Activated CD4-positive, alpha-beta memory T cell treated with anti-CD3 and anti-CD28 coated beads, Interleukin-2, amount 10 ng/mL, durations not matched to agents 7 days and 5 days (primary cell): ENCODE data around the gene ABHD16B. TPM values are rescaled to one million over a fixed set of nuclear protein-coding genes. Genes with fewer than 3 reads are reported as not detected.

ENCODE experiments used
- CTCF ChIA-PET: fragments of 350-600 bp; sonication (Branson Sonifier 250); formaldehyde crosslinking; loops from one replicate; lab custom pipeline; 2021; ENCODE audit warnings: antibody characterized with exemption, inconsistent platforms; lab: Charles Lee
- POLR2A ChIA-PET: fragments of 350-600 bp; sonication (Branson Sonifier 250); formaldehyde crosslinking; loops from one replicate; lab custom pipeline; 2021; ENCODE audit warnings: antibody characterized with exemption; lab: Charles Lee
- DNase-seq: peaks from one replicate; pipeline ENCODE4 v3.0.0-alpha.2; 2020
- H3K27ac Mint-ChIP-seq: one replicate; pipeline ENCODE4 v1.8.0; 2021; ENCODE audit warnings: mild to moderate bottlenecking, mixed read lengths
- H3K27me3 Mint-ChIP-seq: one replicate; pipeline ENCODE4 v1.8.0; 2021; ENCODE audit warnings: mixed read lengths
- H3K36me3 Mint-ChIP-seq: one replicate; pipeline ENCODE4 v1.8.0; 2021; ENCODE audit warnings: low read depth, mixed read lengths
- H3K4me1 Mint-ChIP-seq: one replicate; pipeline ENCODE4 v1.8.0; 2021; ENCODE audit warnings: mixed read lengths
- H3K4me3 Mint-ChIP-seq: one replicate; pipeline ENCODE4 v1.8.0; 2021; ENCODE audit warnings: mild to moderate bottlenecking, mixed read lengths
- H3K9me3 Mint-ChIP-seq: one replicate; pipeline ENCODE4 v1.8.0; 2021; ENCODE audit warnings: mixed read lengths
- total RNA-seq, 2 experiments: library from RNA; stranded (reverse); gene quantifications; one replicate each; pipeline ENCODE4 v1.2.3, GENCODE V29; 2021

Gene ABHD16B
- total RNA-seq, 2 experiments from 2014 or later: not detected

DNA sequence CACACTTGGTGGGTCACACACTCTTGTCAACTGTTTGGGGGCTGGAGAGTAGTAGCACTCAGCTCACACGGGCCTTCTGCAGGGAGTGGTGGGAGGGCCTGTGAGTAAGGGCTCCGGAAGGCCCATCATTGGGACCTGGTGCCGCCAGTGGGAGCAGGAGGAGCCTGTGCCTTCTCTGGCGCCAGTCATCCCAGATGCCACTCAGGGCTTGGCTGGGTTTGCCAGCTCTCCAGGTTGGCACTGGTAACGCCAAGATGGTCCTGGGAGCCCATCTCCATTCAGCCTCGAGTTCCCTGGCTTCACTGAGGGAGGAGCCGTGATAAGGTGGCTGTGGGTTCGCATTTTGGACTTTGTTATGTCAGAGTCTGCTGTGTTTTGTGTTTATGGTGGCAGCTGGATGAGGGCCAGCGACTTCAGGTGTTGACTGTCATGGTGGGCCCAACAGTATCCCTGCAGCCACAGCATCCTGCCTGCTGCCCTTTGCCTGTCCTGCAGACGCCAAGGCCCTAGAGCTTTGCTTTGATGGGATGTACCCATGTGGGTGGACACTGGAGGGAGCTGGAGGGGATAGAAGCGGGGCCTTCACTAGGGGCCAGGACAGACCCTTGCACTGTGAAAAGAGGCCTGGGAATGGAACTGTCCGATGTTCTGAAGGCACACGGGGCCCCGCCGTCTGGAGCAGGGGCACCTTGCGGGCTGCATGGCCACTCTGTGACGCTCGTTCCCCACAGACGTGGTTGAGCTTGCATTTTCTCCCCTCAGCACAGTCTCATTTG is 20.3 kb downstream of the ABHD16B start:
- CTCF ChIA-PET: no interaction called here
- Mint-ChIP-seq H3K36me3 (peaks cover 27% of the 10 kb centered on the region), H3K27me3 (no peaks in the 10 kb centered on the region), H3K27ac (no peak overlapping the region), H3K9me3 (no peaks in the 10 kb centered on the region), H3K4me1 (peaks cover 11% of the 10 kb centered on the region), H3K4me3 (no peak overlapping the region)
- no peak for DNase-seq
- POLR2A ChIA-PET: interaction anchor here (1.1 to 1.8 kb wide), 2 partner anchors 13 to 15 kb away, joined by 6 read pairs; partner anchors contain the start of gene DNAJC5

DNA sequence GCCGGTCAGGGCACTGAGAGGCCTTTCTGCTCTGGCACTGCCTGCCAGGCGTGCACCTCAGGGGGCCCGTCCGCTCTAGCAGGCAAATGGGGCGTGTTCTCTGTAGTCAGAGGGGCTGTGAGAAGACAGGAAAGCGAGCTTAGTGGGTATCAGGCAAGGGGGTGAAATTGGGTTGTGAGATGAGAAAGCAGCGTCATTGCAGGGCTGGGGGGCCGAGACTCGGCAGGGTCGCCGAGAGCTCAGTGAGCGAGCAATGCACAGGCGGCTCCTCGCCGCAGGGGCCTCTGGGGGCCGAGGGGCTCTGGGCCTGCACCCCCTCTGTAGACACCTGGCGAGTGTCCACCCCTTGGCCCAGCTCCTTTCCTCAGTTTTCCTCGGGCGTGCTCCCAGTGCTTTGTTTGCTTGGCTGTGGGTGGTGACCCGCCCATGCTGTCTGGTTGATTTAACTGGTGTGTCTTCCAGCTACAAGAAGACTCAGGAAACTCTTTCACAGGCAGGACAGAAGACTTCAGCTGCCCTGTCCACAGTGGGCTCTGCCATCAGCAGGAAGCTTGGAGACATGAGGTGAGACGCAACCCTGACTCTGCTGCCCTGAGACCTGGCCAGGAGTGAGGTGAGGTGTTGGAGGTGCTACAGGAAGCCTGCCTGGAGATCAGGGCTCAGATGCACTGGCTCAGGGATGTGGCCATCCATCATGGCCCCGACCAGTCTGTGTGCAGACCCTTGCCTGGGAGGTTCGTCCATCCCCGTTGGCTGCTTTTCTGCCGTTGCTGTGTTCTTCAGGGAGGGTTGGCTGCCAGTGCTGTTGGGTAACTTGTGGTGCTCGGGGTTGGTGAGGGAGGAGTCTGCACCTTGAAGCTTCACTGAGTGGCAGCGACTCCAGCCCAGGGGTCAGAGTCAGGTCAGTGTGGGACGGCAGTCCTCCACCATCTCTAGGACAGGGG is 21.2 kb downstream of the ABHD16B start:
- DNase-seq: no peak
- Mint-ChIP-seq H3K36me3 (peaks cover 30% of the 10 kb centered on the region), H3K27me3 (no peaks in the 10 kb centered on the region), H3K4me3 (no peak overlapping the region), H3K4me1 (peaks cover 11% of the 10 kb centered on the region), H3K9me3 (no peaks in the 10 kb centered on the region), H3K27ac (no peak overlapping the region)
- ChIA-PET CTCF (no interaction called here), POLR2A (interaction anchor here (1.1 to 1.8 kb wide), 2 partner anchors 12 to 14 kb away, joined by 6 read pairs; partner anchors contain the start of gene DNAJC5)

DNA sequence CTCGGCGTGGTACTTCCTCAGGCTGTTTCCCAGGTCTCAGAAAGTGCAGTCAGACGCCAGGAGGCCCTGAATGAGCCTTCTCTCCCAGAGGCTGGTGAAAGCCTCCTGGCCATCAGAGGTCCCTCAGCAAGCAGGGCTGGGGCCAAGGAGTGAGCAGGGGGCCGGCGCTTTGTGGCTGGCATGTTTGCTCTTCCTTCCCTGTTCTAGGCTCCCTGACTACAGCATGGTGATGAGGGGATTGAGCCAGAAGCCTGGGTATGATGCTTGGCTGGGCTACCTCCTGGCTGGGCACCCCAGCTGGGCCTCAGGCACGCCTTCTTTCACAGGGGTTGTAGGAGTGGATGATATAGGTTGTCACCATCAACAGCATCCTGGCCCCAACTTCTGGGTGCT is 21.9 kb downstream of the ABHD16B start:
- H3K27ac Mint-ChIP-seq: no peak overlapping the region

DNA sequence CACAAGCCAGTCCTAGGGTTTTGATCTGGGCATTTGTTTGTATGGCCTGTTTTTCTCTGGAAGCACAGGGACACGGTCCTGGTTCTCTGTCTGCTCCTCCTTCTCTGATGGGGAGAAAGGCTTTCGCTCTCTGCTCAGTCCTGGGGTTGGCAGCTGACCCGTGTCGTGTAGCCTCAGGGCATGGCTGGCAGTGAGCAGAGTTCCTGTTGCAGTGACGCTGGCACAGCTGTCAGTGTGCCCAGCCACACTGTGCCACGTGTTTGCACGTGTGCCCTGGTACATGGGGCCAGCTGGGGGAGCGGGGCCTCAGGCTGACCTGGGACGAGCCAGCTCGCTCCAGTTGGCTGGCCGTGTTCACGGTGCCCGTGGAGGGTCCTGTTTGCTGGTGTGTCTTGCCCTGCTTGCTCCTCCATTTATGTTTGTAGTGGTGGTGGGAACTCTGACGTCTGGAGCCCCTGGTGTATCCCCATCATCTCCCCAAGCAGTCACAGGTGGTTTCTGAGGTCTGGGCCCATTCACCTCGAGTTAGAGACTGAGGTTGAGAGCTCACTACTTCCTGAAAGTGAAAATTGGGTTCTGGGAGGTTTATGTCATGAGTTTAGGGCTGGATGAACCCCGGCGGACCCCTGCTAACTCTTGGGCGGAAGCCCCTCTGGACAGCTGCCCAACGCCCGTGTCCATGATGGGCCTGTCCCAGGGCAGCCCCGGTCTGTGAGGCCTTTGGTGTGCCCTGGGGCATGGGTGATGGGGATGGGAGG is 23.4 kb downstream of the ABHD16B start:
- CTCF ChIA-PET: no interaction called here
- Mint-ChIP-seq H3K4me1 (peaks cover 8% of the 10 kb centered on the region), H3K27ac (no peak overlapping the region), H3K36me3 (peaks cover 29% of the 10 kb centered on the region), H3K9me3 (no peaks in the 10 kb centered on the region), H3K27me3 (no peaks in the 10 kb centered on the region), H3K4me3 (no peak overlapping the region)
- POLR2A ChIA-PET: no interaction called here
- no peak for DNase-seq

More for the DNA sequence above, 21.9 kb downstream of the ABHD16B start:
- H3K36me3 Mint-ChIP-seq: peaks cover 26% of the 10 kb centered on the region
- H3K4me3 Mint-ChIP-seq: no peak overlapping the region
- H3K4me1 Mint-ChIP-seq: peaks cover 8% of the 10 kb centered on the region
- H3K9me3 Mint-ChIP-seq: no peaks in the 10 kb centered on the region
- no peaks in the 10 kb centered on the region for H3K27me3 Mint-ChIP-seq
- no peak for DNase-seq
- CTCF ChIA-PET: no interaction called here
- POLR2A ChIA-PET: no interaction called here

DNA sequence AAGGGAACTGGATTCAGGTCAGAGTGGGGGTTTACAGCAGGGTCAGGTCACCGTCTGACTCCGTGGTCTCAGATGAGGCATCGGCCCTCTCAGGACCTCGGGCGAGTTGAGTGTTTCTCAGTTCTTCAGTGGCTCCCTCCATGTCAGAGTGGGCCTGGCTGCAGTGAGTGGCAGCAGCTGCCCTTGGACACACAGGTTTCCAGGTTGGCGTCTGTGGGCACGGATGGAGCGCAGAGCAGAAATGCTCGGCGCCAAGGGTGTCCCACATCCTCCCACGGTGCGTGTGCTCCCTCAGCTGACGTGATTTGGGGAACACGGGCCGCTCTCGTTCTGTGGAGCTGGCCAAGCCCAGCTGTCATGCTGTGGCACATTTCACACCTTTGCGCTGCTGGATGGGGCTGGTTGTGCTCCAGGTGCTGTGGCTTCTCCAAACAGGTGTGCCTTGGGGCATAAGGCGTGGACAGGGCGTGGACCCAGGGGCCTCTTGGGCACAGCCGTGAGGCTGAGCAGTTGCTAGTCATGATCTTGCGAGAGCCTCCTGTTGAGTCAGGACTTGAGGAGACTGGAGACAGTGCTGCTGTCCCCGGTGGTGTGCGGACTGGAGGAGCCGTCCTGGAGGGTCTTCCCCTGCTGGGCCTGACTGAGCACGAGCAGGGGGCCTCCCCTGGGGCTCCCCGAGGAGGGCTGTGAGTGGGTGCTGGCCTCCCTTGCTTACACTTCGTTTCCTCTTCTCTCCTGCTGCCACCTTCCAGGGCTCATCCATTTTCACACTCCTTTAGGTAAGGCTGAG is 24.2 kb downstream of the ABHD16B start:
- CTCF ChIA-PET: no interaction called here
- Mint-ChIP-seq H3K4me3 (no peak overlapping the region), H3K27me3 (no peaks in the 10 kb centered on the region), H3K9me3 (no peaks in the 10 kb centered on the region), H3K27ac (no peak overlapping the region), H3K4me1 (peaks cover 8% of the 10 kb centered on the region), H3K36me3 (peaks cover 36% of the 10 kb centered on the region)
- DNase-seq: no peak
- POLR2A ChIA-PET: no interaction called here

DNA sequence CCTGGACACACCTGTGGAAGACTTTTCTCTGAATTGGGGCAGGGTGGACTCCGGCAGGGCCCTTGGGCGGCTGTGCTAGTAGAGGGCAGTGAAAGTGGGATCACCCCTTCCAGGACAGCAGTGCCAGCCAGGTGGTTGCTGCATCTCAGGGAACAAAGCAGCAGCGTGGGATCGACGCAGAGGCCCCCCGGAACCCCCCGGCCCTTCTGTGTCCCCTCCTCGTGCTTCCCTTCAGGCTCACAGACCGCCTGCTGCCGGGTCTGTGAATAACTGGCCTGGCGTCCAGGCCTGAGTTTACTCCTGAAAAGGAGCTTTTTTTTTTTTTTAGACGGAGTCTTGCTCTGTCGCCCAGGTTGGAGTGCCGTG is 24.7 kb downstream of the ABHD16B start:
- no peak for DNase-seq
- ChIA-PET POLR2A (no interaction called here), CTCF (no interaction called here)
- no peaks in the 10 kb centered on the region for H3K27me3 Mint-ChIP-seq
- peaks cover 8% of the 10 kb centered on the region for H3K4me1 Mint-ChIP-seq
- H3K27ac Mint-ChIP-seq: no peak overlapping the region
- no peak overlapping the region for H3K4me3 Mint-ChIP-seq
- peaks cover 40% of the 10 kb centered on the region for H3K36me3 Mint-ChIP-seq
- no peaks in the 10 kb centered on the region for H3K9me3 Mint-ChIP-seq

DNA sequence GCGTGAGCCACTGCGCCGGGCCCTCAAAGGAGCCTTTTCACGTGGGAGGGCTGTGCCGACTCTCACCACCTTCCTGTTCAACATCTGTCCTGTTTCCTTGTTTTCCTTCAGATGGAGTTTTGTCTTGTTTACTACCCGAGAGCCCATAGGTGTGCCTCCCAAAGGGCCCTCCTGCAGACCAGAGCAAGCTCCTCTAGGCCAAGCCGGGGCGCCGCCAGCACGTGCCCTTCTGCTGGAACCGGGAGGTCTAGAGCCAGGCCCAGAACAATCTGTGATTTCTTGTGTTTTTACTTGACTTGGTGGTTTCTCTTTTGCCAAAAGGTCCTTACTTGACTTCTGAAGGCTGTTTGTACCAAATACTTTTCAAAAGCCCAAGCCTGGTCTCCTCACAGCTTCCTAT is 25.6 kb downstream of the ABHD16B start:
- Mint-ChIP-seq H3K4me1 (peaks cover 8% of the 10 kb centered on the region), H3K4me3 (no peak overlapping the region), H3K36me3 (peaks cover 41% of the 10 kb centered on the region), H3K27me3 (no peaks in the 10 kb centered on the region), H3K9me3 (no peaks in the 10 kb centered on the region), H3K27ac (no peak overlapping the region)
- POLR2A ChIA-PET: no interaction called here
- CTCF ChIA-PET: no interaction called here
- no peak for DNase-seq

DNA sequence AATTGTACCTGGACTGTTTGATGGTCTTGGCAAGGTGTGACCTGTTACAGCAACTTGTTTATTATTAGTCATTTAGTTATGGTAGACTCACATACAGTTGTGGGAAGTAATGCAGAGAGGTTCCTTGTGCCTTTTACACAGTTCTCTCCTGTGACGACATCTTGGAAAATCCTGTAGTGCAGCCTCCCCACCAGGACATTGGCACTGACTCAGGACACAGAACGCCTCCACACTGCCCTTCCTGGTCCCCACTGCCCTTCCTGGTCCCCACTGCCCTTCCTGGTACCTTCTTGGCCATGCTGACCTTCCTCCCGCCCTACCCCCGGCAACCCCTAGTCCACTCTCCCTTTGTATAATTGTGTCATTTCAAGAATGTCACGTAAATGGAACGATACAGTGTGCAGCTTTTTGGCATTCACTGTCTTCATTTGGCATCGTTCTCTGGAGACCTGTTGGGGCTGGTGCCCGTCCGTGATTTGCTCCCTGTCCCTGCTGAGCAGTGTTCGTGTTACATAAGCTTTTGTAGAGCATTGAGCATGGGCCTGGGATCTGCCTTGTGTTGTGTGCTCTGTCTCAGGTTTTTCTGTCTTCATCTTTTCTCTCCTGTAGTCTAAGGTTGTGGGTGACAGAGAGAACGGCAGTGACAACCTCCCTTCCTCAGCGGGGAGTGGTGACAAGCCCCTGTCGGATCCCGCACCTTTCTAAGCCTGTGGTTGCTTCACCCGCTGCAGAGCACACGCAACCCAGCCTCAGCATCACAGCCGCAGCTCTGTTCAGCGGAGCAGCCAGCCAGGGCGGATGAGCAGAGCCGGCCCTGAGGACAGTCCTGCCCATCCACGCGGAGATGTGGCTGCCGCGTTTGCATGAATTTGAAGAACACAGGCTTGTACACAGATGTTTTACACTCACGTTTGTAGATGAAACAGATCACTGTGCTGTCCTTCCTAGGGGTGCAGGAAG is 28.2 kb downstream of the ABHD16B start:
- peaks cover 29% of the 10 kb centered on the region for H3K36me3 Mint-ChIP-seq
- peaks cover 12% of the 10 kb centered on the region for H3K4me1 Mint-ChIP-seq
- H3K9me3 Mint-ChIP-seq: no peaks in the 10 kb centered on the region
- DNase-seq: no peak
- H3K4me3 Mint-ChIP-seq: no peak overlapping the region
- ChIA-PET POLR2A (interaction anchor here (1.4 kb wide), 1 partner anchor 13 kb away, joined by 4 read pairs; no protein-coding TSS in a partner anchor), CTCF (no interaction called here)
- H3K27ac Mint-ChIP-seq: no peak overlapping the region
- H3K27me3 Mint-ChIP-seq: no peaks in the 10 kb centered on the region

DNA sequence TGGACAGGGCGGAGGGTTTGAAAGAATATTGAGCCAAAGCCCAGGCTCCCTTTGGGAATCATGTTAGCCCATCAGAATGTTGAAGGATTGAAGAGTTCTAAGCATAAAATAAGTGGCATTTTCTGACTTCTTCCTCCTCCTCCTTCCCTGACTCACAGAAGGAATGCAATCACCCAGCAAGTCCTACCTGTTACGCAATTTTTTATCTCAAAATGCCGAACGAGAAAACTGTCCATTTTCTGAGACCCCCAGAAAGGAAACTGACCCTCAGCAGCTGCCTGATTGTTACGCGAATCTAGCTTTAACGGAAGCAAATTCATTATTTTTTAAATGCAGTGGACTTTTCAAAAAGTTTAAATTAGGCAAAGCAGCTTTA is 28.9 kb downstream of the ABHD16B start:
- Mint-ChIP-seq H3K27me3 (no peaks in the 10 kb centered on the region), H3K27ac (no peak overlapping the region), H3K9me3 (no peaks in the 10 kb centered on the region), H3K4me3 (no peak overlapping the region), H3K4me1 (peaks cover 9% of the 10 kb centered on the region), H3K36me3 (peaks cover 23% of the 10 kb centered on the region)
- DNase-seq: no peak
- POLR2A ChIA-PET: interaction anchor here (1.4 kb wide), 1 partner anchor 12 kb away, joined by 4 read pairs; no protein-coding TSS in a partner anchor
- CTCF ChIA-PET: no interaction called here

DNA sequence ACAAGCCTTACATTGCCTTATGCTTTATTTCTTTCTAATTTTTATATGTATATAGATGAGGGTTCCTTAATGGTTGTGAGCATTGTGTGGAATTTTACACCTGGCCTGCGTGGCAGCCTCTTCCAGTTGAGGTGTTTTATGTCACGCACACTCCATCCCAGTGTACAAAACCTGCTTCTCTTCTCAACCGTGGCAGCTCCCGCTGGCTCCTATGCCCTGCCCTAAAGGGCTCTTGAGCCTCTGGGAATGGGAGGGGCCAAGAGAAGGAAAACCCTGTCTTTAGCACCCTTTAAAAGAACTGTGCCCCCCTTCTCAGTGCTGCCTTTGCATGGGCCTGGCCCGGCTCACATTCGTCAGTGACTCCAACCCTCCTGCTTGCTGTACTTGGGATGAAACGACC is 29.3 kb downstream of the ABHD16B start:
- Mint-ChIP-seq H3K4me3 (no peak overlapping the region), H3K4me1 (peaks cover 9% of the 10 kb centered on the region), H3K9me3 (no peaks in the 10 kb centered on the region), H3K36me3 (peaks cover 23% of the 10 kb centered on the region), H3K27me3 (no peaks in the 10 kb centered on the region), H3K27ac (no peak overlapping the region)
- ChIA-PET POLR2A (interaction anchor here (1.4 kb wide), 1 partner anchor 12 kb away, joined by 4 read pairs; no protein-coding TSS in a partner anchor), CTCF (no interaction called here)
- no peak for DNase-seq
